ENCODE results near the gene RIF1. TPM values are rescaled to one million over a fixed set of nuclear protein-coding genes. Genes with fewer than 3 reads are reported as not detected.

The RIF1 gene
- total RNA-seq, 4 donors from 2014 or later = 24.8 to 58.8 (median 33.5) TPM

DNA sequence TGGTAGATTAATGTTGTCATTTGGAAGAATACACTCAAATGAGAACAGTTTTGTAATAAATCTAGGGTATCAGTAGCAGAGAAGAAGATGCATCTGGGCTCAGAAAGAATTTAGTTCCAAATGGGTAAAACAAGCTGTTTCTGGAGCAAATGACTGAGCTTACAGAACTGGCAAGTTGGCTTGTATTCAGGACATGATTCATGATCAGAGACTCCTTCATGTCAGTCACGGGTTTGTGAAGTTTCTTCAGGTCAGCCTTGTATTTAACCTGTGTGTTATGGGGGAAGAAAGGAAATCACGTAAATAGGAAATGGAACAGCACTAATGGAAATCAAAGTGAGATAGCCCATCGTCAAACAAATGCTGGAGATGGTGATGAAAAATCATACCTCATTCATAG is 109.1 kb downstream of the RIF1 start:
- TF ChIP-seq EP300 (IDR thresholded peaks at IDR 0.05) = no peak
- H3K36me3 ChIP-seq = no peaks in the 10 kb centered on the region
- no peaks in the 10 kb centered on the region for H3K27me3 ChIP-seq
- H3K4me3 ChIP-seq = no peak overlapping the region
- no peaks in the 10 kb centered on the region for H3K4me1 ChIP-seq
- no peaks in the 10 kb centered on the region for H3K9me3 ChIP-seq
- H3K27ac ChIP-seq = no peak overlapping the region
- DNase-seq (ENCODE audit: low spot score in 2 of 2) = no peak
- whole genome bisulfite sequencing = 87% methylated on average over 3 of the region's 3 CpGs

GRCh38 chr2:151520976-151521375 is 111.3 kb downstream of the RIF1 start:
- Histone ChIP-seq H3K9me3 (no peaks in the 10 kb centered on the region), H3K27me3 (no peaks in the 10 kb centered on the region), H3K4me3 (no peak overlapping the region), H3K4me1 (no peaks in the 10 kb centered on the region), H3K27ac (no peak overlapping the region), H3K36me3 (no peaks in the 10 kb centered on the region)
- TF ChIP-seq POLR2AphosphoS5 (IDR thresholded peaks at IDR 0.05) = no peak
- TF ChIP-seq EP300 (IDR thresholded peaks at IDR 0.05) = no peak
- TF ChIP-seq, protein P1, sequence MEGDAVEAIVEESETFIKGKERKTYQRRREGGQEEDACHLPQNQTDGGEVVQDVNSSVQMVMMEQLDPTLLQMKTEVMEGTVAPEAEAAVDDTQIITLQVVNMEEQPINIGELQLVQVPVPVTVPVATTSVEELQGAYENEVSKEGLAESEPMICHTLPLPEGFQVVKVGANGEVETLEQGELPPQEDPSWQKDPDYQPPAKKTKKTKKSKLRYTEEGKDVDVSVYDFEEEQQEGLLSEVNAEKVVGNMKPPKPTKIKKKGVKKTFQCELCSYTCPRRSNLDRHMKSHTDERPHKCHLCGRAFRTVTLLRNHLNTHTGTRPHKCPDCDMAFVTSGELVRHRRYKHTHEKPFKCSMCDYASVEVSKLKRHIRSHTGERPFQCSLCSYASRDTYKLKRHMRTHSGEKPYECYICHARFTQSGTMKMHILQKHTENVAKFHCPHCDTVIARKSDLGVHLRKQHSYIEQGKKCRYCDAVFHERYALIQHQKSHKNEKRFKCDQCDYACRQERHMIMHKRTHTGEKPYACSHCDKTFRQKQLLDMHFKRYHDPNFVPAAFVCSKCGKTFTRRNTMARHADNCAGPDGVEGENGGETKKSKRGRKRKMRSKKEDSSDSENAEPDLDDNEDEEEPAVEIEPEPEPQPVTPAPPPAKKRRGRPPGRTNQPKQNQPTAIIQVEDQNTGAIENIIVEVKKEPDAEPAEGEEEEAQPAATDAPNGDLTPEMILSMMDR (IDR thresholded peaks at IDR 0.05) = no peak
- TF ChIP-seq POLR2A (IDR thresholded peaks at IDR 0.05) = no peak
- DNase-seq (ENCODE audit: low spot score in 2 of 2) = no peak
- WGBS = 87% methylated on average over 1 of the region's 1 CpG

GRCh38 chr2:151522556-151522955 is 112.9 kb downstream of the RIF1 start:
- no peak for DNase-seq (ENCODE audit: low spot score in 2 of 2)
- 94% methylated on average over 7 of the region's 7 CpGs for WGBS
- H3K27ac ChIP-seq = no peak overlapping the region
- H3K36me3 ChIP-seq = no peaks in the 10 kb centered on the region
- no peak for TF ChIP-seq POLR2A (IDR thresholded peaks at IDR 0.05)
- TF ChIP-seq POLR2AphosphoS5 (IDR thresholded peaks at IDR 0.05) = no peak
- TF ChIP-seq EP300 (IDR thresholded peaks at IDR 0.05) = no peak
- TF ChIP-seq, protein P1 (IDR thresholded peaks at IDR 0.05) = no peak
- no peaks in the 10 kb centered on the region for H3K27me3 ChIP-seq
- H3K4me1 ChIP-seq = no peaks in the 10 kb centered on the region
- no peak overlapping the region for H3K4me3 ChIP-seq
- H3K9me3 ChIP-seq = no peaks in the 10 kb centered on the region

DNA sequence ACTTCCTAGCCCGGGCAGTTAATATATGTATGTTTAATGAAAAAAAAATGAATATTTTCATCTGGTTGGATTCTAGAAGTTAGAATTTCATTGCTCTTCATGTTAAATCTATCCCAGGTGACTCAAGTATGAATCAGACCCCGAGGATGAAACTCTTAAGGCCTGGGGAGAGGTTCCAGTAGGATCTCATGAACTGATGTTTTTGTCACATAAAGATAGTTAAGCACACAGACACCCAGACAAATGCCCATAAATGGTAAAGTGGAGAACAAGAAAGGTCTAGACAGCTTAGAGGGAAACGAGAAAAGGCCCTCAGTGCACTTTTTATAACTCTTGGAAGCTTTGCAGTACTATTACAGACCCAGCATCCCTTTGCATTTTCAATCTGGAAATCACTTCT is 114.1 kb downstream of the RIF1 start:
- TF ChIP-seq POLR2A (IDR thresholded peaks at IDR 0.05) = no peak
- H3K4me3 ChIP-seq = no peak overlapping the region
- 73% methylated on average over 3 of the region's 3 CpGs for WGBS
- no peak for DNase-seq (ENCODE audit: low spot score in 2 of 2)
- no peaks in the 10 kb centered on the region for H3K27me3 ChIP-seq
- H3K4me1 ChIP-seq = no peaks in the 10 kb centered on the region
- no peaks in the 10 kb centered on the region for H3K36me3 ChIP-seq
- no peaks in the 10 kb centered on the region for H3K9me3 ChIP-seq
- H3K27ac ChIP-seq = no peak overlapping the region

DNA sequence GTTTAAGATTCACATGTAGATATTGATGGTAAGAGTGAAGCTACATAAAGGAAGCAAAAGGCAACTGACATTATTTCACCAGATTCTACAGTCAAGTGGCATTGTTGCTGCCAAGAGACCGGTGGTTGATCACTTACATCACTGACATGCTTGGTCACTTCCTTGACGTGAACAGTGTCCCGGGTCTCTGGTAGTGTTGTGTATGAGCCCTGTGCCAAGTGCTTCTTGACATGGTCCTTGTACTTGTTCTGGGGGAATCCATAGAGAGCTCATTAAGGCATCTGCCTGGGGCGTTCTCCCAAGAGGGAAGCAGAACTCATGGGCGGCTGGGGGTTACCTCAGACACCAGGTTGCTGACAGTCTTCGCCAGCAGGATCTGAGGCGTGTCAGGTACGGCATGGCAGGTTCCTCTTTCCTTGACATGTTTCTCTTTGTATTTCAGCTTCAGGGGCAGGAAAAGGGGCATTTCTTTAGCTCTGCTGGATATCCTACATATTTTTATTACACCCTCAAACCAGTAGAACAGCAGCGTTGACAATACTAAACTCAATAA is 116.2 kb downstream of the RIF1 start:
- DNase-seq (ENCODE audit: low spot score in 2 of 2) = no peak
- Histone ChIP-seq H3K9me3 (no peaks in the 10 kb centered on the region), H3K27ac (no peak overlapping the region), H3K4me3 (no peak overlapping the region), H3K4me1 (no peaks in the 10 kb centered on the region), H3K27me3 (no peaks in the 10 kb centered on the region), H3K36me3 (no peaks in the 10 kb centered on the region)
- WGBS = 83% methylated on average over 9 of the region's 9 CpGs
- TF ChIP-seq EP300 (IDR thresholded peaks at IDR 0.05) (no peak), POLR2AphosphoS5 (IDR thresholded peaks at IDR 0.05) (no peak), POLR2A (IDR thresholded peaks at IDR 0.05) (no peak)
- TF ChIP-seq, protein P1 (IDR thresholded peaks at IDR 0.05) = no peak

- Histone ChIP-seq H3K4me1 (no peaks in the 10 kb centered on the region), H3K27me3 (no peaks in the 10 kb centered on the region), H3K27ac (no peak overlapping the region), H3K9me3 (no peaks in the 10 kb centered on the region), H3K36me3 (no peaks in the 10 kb centered on the region), H3K4me3 (no peak overlapping the region)
- WGBS = 98% methylated on average over 6 of the region's 6 CpGs
- TF ChIP-seq, protein P1 (IDR thresholded peaks at IDR 0.05) = no peak
- DNase-seq (ENCODE audit: low spot score in 2 of 2) = no peak
Observed at GRCh38 chr2:151526572-151527090, 116.9 kb downstream of the RIF1 start.

Other genes with a start within 250 kb of the RIF1 start
- gene RBM43, start 148.0 kb upstream of the RIF1 start, total RNA-seq = 1 to 10 TPM; 1.9 to 5.1 (median 4.3) TPM
- 10 to 100 TPM in 1 of 4 donors, 1 to 10 TPM in 3; 4.7 to 10.2 (median 8.5) TPM for gene NMI, start 120.2 kb upstream of the RIF1 start, total RNA-seq
- gene TNFAIP6, start 52.3 kb upstream of the RIF1 start, total RNA-seq = under 1 TPM in 1 of 4 donors, not detected in 3; 0.45 TPM

All from suprapubic skin (tissue), 4 donors.